Activated CD4-positive, alpha-beta T cell treated with anti-CD3 and anti-CD28 coated beads, Interleukin-2, amount 50 U/mL, for 4 hours (primary cell): ENCODE results near the gene TRMT1.
"Not testable (repeated sequence)": the region's sequence is repeated elsewhere in the genome, so short reads cannot be mapped to it uniquely, and the experiment has no call there.

Source experiments
- DNase-seq, 2 experiments: peaks; one replicate each; pipeline ENCODE4 v3.0.0-alpha.2; 2020

Gene TRMT1

DNA sequence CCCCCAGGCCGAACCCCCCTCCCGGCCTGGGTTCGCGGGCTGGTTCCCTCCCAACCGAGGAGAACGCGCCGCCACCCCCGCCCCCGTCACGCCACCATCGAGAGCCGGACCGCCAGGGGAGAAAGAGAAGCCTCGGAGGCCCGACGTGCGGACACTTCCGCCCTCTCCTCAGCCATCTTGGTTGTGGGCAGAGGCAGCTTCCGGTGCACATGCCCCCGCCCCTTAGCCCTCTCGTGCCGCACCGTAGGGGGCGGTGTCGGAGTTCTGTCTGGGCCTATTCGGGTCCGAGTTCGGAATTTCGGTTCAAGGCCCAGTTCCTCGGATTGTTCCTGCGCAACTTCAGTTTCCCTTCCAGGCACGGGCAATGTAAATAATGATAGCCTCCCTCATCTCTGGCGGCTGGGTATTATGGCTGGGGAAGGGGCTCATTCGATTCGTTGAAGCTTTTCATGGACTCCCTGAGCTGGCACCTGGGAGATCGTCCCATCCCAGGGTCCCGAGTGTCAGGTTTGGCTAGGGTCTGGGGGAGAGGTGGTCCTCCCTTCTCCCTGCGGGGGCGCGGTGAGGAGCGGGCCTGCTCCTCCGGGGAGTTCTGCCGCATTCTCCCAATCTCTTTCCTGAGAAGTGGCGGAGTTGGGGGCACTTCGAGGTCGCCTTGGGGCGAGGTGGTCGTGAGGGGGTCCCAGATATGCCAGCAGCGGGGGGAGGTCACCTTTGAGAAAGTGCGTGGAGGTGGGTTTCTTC is 33.8 kb upstream of the TRMT1 start, which contains the start of the genes IER2 and STX10:
IER2 (plus strand) TSS at position 225 of the 744 bp plus-strand sequence. CDS start 2,776 bp downstream, outside the sequence.
STX10 (minus strand) TSS at position 189 of the 744 bp plus-strand sequence. CDS start 202 bp downstream, outside the sequence.
- DNase-seq = peak; percentile 89 to 91

DNA sequence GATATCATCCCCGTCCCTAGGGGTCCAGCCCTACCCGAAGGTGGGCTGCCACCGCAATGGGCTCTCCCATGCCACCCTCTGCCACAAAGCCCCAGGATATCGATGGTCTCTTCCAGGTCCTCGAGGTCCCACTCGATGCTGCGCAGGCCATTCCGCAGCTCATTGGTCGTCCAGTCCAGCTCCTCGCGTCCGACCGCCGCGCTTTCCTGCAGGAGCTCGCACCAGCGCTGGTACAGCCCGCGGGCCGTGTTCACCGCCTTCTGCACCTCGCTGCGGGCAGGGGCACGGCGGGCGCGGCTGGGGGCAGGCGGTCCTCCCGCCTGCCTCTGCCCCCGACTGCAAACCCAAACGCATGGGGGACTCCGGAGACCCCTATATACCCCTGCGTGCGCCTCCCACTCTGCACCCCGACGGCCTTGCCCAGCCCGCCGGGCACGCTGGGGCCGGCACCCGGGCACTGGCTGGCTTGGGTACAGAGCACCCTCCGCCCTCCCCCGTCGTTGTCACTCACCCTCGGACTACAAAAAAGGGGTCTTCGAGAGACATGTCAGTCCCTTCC is 33.2 kb upstream of the TRMT1 start:
- no peak for DNase-seq

DNA sequence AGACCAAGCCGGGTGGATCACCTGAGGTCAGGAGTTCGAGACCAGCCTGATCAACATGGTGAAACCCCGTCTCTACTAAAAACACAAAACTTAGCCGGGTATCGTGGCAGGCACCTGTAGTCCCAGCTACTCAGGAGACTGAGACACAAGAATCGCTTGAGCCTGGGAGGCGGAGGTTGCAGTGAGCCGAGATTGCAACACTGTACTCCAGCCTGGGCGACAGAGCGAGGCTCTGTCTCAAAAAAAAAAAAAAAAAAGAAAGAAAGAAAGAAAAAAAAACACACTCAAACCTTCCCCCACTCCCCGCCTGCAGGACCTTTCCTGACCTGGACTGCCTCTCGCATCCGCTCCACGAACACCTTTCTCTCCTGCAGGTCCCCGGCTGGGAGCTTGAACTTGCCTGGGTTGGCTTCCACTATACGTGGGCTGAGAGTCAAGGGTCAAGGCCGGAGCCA is 32.7 kb upstream of the TRMT1 start:
- DNase-seq = not testable (repeated sequence)

DNA sequence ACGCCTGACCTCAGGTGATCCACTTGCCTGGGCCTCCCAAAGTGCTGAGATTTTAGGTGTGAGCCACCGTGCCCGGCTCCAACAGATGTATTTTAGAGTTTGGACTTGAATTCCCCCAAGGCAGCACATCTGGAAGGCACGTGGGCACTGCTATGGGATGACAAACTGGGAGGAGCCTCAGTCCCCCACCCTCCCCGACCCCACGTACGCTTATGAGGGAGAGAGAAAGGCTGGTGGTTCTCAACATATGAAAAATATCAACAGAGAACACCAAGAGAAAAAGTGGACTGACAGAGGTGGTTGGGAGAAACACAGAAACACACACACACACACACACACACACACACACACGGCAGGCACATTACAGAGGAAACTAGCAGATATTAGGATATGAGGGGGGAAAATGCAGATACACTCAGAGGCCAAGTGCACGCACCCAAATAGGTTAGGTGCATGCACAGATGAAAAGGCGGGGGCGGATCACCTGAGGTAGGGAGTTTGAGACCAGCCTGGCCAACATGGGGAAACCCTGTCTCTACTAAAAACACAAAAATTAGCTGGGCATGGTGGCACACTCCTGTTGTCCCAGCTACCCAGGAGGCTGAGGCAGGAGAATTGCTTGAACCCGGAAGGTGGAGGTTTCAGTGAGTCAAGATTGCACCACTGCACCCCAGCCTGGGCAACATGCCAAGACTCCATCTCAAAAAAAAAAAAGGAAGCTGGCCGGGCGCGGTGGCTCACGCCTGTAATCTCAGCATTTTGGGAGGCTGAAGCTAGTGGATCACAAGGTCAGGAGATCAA is 30.4 kb upstream of the TRMT1 start:
- DNase-seq = no peak

DNA sequence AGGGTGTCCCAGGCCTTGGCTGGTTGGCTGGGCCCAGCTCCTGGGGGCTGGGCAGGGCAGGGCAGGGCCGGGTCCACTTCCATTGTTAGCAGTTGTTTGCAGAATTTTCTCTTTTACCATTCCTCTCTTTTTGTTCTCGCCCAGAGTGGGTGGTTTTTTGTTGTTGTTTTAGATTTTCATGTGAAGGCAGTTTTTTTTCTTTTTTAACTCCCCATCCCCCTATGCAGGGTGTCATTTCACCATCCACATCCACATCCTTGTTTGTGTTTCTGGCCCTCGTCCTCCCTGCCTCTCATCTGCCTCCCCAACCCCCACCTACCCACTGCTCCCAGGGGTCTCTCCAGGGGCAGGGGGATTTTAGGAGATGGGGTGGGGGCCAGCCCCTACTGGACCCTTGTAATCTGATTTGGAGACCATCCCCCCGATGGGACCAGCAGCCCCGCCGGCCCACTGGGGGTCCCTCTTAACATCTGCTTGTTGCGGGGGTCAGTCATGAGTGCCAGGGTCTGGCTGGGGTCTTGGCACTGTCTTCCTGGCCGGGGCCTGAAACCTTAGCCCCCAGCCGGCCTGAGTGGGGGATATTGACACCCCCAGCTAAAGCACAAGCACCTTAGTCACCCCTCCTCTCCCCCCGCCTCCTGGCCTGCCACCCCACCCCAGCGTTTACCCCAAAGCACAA is 23.2 kb upstream of the TRMT1 start:
- no peak for DNase-seq

DNA sequence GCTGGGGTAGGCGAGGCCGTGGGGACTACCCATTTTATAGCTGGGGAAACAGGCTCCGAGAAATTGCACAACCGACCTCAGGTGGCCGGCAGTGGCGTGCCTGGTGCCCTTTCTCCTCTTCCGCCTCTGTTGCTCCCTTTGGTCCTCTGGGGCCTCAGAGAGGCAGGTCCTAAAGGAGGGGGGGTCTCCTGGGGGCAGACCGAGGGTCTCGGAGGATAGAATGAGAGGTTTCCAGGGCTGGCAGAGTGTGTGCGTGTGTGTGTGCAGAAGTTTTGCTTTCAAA is 22.3 kb upstream of the TRMT1 start:
- no peak for DNase-seq

DNA sequence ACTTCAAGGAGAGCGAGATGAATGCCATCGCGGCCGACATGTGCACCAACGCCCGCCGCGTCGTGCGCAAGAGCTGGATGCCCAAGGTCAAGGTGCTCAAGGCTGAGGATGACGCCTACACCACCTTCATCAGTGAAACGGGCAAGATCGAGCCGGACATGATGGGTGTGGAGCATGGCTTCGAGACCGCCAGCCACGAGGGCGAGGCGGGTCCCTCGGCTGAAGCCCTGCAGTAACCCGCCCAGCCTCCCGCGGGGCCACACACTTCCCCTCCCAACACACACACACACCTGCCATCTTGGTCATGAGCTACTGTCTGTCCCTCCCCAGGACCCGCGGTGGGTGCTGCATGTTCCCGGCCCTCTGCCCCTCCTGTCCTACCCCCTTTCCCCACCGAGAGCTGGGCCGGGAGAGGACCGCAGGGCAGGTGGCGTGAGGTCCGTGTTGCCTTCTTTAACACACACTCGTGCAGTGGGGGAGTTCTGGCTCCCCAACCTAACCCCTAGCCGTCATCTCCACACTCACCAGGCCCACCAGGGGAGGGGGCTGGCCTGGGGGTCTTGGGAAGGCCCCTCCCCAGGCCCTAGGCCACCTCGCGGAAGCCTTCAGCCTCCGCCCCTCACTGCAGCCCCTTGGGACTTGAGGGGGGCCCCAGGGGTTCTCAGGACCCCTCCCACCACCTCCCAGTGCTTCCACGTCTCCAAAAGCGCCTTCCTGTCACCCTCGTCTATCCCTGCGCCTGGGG is 21.8 kb upstream of the TRMT1 start:
- no peak for DNase-seq

DNA sequence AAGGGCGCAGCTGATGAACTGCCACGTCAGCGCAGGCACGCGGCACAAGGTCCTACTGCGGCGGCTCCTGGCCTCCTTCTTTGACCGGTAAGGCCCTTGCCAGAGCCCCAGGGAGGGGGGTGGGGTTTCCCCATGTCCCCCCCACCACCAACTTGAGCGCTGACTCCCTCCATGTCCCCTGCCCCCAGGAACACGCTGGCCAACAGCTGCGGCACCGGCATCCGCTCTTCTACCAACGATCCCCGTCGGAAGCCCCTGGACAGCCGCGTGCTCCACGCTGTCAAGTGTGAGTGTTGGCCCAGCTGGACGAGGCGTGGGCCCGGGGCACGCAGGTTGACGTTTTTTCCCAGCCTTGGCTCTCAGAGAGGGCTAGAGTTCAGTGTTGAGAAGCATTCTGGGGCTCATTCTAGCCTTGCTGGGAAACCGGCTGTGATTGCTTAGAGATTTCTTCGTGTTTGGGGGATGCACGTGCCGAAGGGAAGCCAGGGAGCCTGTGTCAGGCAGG is 20.8 kb upstream of the TRMT1 start:
- DNase-seq = no peak

DNA sequence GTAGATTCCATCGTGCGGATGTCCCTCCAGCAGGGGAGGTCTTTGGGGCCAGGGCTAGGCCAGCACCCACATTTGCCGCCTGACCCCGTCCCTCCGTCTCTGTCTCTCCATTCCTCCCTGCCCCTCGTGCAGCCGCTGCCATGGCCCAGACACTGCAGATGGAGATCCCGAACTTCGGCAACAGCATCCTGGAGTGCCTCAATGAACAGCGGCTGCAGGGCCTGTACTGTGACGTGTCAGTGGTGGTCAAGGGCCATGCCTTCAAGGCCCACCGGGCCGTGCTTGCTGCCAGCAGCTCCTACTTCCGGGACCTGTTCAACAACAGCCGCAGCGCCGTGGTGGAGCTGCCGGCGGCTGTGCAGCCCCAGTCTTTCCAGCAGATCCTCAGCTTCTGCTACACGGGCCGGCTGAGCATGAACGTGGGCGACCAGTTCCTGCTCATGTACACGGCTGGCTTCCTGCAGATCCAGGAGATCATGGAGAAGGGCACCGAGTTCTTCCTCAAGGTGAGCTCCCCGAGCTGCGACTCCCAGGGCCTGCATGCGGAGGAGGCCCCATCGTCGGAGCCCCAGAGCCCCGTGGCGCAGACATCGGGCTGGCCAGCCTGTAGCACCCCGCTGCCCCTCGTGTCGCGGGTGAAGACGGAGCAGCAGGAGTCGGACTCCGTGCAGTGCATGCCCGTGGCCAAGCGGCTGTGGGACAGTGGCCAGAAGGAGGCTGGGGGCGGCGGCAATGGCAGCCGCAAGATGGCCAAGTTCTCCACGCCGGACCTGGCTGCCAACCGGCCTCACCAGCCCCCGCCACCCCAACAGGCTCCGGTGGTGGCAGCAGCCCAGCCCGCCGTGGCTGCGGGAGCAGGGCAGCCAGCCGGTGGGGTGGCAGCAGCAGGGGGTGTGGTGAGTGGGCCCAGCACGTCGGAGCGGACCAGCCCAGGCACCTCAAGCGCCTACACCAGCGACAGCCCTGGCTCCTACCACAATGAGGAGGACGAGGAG is 18.8 kb upstream of the TRMT1 start:
- DNase-seq = no peak

DNA sequence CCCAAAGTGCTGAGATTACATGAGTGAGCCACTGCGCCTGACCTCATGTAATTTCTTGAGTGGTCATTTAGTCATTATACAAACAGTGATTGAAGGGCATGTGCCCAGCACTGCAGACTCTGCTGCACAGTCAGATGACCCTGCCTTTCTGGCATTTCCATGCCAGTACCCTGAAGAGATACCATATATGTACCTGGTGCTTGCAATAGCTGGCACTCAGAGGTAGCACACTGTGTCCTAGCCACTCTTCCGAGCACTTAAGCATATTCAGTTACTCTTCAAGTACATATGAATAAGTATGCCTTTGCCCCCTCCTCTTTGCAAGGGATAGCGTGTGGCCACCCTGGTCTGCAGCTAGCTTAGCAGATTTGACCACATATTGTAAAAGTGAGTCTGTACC is 18.1 kb upstream of the TRMT1 start:
- DNase-seq = no peak

DNA sequence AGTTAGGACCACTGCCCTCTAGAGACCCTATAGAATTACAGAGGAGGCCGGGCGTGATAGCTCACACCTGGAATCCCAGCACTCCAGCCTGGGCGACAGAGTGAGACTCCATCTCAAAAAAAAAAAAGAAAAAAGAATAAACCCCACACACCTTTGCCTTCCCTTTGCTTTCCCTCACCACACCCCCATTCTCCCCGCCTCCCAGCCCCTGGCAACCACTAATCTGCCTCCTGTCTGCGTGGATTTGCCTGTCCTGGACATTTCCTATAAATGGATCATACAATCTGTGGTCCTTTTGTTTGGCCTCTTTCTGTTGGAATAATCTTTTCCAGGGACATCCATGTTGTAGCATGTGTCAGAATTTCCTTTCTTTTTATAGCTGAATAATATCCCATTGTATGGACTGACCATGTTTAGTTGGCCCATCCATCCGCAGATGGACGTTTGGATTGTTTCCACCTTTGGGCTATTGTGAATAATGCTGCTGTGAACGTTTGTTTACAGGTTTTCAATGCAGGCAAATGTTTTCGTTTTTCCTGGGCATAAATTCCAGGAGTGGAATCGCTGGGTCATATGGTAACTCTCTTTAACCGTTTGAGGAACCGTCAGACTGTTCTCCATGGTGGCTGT is 16.8 kb upstream of the TRMT1 start:
- DNase-seq = no peak

DNA sequence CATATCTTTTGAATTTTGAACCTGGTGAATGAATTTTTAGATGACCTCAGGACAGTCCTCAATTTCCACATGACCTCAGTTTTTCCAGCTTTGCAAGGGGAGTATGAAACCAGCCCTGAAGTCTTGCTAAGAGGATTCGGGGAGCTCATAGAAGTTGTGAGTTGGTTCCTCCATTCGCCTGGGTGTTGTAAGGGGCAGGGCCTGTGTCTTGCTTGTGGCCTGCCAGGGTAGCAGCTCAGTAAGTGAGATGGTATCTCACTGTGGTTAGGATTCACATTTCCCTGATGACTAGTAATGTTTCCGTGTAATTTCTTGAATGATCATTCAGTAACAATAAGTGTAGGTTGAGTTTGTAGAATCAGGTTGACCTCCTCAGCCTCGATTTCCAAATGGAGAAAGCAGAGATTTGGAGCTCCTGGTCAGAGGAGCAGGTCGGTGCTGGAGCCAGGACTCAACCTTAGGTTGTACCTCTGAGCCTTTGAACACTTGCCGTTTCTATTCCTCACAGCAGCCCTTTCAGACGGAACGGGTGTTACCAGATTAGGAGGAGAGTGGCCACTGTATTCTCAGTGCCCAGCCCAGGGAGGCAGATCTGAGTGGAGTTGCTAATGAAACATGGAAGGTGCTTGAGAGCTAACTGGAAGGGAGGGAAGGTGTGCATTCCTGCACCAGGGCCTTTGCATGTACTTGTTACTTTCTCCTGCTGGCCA is 16.1 kb upstream of the TRMT1 start:
- peak; percentile 54 to 62 for DNase-seq

DNA sequence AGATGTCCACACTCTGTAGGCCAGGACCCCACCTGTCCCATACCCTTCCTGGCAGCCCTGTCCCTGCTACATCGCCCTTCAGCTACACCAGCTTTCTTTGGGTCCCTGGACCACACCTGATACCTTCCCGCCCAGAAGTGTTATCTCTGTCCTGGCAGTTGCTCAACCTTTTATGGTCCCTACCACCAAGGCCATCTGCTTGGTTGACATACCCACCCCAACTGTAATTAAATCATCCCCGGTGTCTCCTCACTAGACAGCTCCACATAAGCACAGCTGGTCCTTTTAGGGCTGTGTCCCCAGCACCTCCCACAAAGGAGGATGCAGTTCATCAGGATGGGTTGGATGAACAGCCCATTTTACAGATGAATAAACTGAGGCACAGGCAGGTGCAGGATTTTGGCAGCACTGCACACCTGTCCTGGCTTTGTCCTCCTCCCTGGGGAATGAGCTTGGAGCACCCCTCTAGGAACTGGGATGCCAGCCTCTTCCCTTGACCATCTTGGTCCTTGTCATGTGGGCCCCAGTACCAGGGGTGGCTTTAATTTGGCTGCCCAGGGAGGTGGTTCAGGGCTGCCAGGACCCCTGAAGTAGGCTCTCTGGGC is 14.4 kb upstream of the TRMT1 start:
- no peak for DNase-seq

DNA sequence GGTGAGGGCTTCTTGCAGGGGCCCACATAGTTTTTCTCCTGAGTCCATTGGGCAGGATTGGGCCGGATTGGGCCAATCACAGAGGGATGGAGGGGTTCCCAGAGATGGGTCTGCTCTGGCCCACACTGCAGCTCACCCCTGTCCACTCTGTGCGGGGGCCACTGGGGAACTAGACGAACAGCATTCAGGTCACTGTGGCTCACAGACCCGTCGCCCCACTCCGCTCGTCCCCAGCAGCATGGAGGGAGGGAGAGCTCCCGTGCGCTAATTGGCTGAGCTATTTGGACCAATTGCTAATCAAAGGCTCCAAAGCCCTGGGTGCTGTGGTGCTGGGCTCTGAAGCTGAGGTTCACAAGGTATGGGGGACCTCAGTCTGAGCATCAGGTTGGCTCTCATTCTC is 12.8 kb upstream of the TRMT1 start:
- DNase-seq = no peak

DNA sequence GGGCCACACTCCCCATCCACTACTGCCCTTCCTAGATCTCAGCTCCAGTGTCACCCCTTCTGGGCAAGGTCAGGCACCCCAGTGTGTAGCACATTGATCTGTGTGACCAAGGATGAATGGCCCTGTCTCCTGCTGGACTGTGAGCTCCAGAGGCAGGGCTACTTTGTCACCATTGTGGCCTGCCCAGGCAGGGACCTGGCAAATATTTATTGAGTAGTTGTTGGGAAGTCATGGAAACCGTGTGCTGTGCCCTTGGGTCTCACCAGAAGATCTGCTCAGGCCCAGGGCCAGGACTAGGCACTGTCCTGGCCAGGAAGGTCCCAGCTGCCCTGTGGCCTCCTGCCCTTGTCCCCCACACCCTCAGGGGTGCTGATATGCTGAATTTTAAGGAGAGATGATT is 12.0 kb upstream of the TRMT1 start:
- no peak for DNase-seq

DNA sequence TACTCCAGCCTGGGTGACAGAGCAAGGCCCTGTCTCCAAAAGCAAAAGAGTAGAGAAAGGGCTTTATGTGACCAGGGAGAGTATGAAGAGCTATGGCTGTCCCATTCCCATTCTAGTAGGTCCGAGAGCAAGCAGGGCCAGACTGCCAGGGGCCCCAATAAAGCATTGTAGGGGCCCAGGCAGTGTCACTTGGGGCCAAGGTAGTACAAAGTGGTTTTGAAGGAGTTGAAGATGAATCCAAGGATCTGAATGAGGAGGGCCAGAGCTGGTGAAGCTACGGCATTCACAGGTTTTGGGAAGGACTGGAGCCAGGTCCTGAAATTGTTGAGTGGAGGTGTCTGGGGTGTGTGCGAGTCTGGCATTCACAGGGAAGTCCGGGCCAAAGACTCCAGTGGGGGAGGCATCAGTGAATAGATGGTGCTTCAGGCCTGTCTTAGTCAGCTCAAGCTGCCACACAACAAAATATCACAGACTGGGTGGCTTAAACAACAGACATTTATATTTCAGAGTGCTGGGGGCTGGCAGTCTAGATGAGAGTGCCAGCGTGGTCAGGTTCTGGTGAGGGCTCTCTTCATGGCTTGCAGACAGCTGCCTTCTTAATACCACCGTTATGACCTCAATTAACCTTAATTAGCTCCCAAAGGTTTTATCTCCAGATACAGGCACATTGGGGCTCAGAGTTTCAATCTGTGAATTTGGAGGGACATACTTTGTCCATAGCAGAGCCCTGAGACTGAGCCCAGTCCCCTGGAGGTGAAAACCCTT is 11.5 kb upstream of the TRMT1 start:
- DNase-seq = no peak

DNA sequence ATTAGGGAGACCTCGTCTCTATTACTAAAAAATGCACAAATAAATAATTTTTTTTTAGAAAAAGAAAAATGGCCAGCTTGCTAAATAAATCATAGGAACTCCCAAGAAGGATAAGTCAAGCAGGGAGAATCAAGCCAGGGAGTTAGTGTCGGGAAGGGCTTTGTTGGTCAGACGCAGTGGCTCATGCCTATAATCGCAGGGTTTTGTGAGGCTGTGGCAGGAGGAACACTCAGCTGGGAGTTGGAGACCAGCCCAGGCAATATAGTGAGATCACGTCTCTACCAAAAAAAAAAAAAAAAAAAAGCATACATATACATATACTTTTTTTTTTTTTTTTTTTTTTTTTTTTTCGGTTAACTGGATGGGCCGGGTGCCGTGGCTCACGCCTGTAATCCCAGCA is 10.5 kb upstream of the TRMT1 start:
- no peak for DNase-seq
